AG09319 (cell line): ENCODE results near the gene GNAT2.

Source experiments
- DNase-seq: peaks from one replicate; pipeline ENCODE4 v3.0.0-alpha.2; 2010; ENCODE audit warnings: low read depth; ENCODE audit errors: extremely low read depth
- CTCF ChIP-seq: IDR thresholded peaks from 2 replicates; pipeline ENCODE4 v1.5.1; 2011; ENCODE audit warnings: low read depth, mild to moderate bottlenecking, inconsistent platforms, low read length, moderate library complexity

Gene GNAT2

GRCh38 chr1:109625176-109625575 lies 5.8 kb upstream of the GNAT2 start:
- DNase-seq, result no peak

DNA sequence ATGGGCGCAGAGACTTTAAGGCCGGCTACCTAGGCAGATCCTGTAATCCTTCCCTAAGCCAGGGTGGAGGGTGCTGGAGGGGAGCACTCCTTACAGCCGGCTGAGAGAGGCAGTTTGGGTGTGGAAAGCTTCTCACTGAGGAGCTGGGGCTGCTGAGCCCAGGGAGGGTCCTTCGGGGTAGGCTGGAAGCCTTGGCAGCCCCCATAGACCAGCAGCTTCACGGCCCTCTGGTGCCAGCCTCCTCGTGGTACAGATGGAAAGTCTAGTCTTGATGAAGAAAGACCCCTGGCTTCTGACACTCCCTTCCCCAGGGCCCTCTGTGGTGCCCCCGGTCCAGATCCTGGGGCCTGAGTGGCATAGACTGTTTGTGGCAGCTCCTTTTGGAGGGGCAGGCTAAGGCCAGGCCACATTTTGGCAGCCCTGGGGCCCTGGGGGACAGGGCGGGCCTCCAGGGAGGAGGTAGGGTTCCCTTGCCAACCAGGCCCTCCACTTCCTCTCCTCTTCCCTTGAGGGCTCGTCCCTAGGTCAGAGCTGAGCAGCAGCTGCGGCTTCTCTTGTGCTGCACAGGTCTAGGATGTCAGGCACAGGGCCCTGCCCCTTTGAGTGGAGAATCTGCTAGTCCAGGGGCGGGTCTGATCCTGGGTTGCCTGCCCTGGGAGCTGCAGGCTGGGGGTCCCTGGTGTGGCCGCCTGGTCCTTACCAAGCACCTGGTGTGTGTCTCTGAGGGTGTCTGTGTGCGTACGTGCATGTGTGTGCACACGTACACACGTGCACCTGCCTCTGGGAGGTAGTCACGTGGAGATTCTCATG lies 5.0 kb upstream of the GNAT2 start:
- no peak for DNase-seq
- TF ChIP-seq CTCF, result no peak

More at GRCh38 chr1:109625176-109625575, 5.8 kb upstream of the GNAT2 start:
- no peak for TF ChIP-seq CTCF

DNA sequence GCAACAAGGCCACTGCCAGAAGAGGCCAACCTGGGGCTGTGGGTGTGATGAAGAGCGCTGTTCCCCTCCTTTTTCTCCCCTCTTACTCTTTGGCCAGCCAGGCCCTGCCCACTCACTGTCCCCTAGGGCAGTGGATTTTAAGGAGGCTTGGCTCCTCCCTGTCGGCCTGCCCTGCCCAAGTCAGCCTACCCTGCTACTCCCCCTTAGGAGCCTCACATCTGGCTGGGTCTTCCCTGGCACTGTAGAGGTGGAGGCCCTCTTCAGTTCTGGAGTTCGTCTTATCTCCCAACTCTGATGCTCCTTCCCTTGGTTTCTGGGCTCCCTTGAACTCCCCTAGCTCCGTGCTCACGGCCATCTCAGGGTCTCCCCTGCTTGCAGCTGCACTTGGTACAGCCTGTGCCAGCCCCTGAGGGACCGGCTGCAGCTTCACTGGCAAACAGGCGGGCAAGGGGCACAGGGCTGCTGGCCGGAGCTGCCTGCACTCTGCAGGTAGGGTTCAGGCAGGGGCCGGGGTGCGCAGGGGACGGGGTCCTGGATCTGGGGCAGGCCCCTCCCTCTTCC lies 4.3 kb upstream of the GNAT2 start:
- TF ChIP-seq CTCF, result no peak
- no peak for DNase-seq

DNA sequence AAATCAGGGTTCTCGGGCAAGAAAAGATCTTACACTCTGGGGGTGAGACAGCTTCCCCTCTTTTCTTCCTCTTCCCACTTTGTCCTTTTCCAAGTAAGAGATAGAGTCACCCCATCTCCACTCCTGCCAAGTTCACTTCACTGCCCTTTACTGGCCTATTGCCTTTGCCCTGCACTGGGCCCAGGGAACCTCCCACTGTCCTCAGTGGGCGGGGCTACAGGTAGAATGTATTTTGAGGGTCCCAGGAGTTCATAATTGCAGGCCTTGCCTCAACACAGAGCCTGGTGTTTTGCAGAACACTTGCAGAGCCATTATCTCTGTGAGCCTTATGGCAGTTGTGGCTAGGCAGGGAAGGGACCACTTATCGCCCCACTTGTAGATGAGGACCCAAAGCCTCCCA lies 3.5 kb upstream of the GNAT2 start:
- DNase-seq, result no peak
- TF ChIP-seq CTCF, result no peak

GRCh38 chr1:109622137-109622892 lies 2.9 kb upstream of the GNAT2 start:
- DNase-seq, result no peak
- TF ChIP-seq CTCF, result no peak

- TF ChIP-seq CTCF, result no peak
- no peak for DNase-seq
Observed at GRCh38 chr1:109621379-109622136, 2.1 kb upstream of the GNAT2 start.
